ENCODE data around the gene SIRPA.

Gene SIRPA

DNA sequence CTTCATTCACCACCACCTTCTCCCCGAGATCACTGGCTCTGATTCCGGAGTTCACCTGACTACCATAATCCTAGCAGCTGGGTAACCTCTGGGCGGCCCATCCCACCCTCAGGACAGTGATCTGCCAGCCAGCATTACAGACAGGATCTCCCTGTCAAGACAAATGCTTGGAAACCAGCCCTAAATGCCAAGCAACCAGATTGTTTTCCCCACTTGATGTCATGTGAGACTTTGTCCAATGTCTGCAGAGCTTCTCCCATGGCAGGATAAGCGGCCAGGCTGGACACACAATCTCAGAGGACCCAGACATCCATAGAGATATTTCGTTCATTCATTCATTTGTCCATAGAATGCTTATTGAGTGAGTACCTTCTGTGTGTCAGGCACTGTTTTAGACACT is 66.2 kb downstream of the SIRPA start:
- TF ChIP-seq CTCF (IDR thresholded peaks at IDR 0.05; ENCODE audit: low read depth, low read length), result no peak
- DNase-seq (ENCODE audit: low read depth, low spot score), result no peak
- in situ Hi-C loops (cut with HindIII; ENCODE audit: low sequenced_read_pairs), result no loop called here

GRCh38 chr20:1964061-1964460 is 68.9 kb downstream of the SIRPA start:
- no peak for TF ChIP-seq CTCF (IDR thresholded peaks at IDR 0.05; ENCODE audit: low read depth, low read length)
- DNase-seq (ENCODE audit: low read depth, low spot score), result no peak
- in situ Hi-C loops (cut with HindIII; ENCODE audit: low sequenced_read_pairs), result no loop called here
- H3K4me3 ChIP-seq (ENCODE audit: low read depth, low read length), result no peak overlapping the region

More for the DNA sequence above, 66.2 kb downstream of the SIRPA start:
- no peak overlapping the region for H3K4me3 ChIP-seq (ENCODE audit: low read depth, low read length)

GRCh38 chr20:1964659-1965405 is 69.6 kb downstream of the SIRPA start:
- TF ChIP-seq CTCF (IDR thresholded peaks at IDR 0.05; ENCODE audit: low read depth, low read length), result peak; percentile 14
- in situ Hi-C loops (cut with HindIII; ENCODE audit: low sequenced_read_pairs), result no loop called here
- H3K4me3 ChIP-seq (ENCODE audit: low read depth, low read length), result no peak overlapping the region
- DNase-seq (ENCODE audit: low read depth, low spot score), result no peak

- H3K4me3 ChIP-seq (ENCODE audit: low read depth, low read length), result no peak overlapping the region
- TF ChIP-seq CTCF (IDR thresholded peaks at IDR 0.05; ENCODE audit: low read depth, low read length), result peak; percentile 91
- peak; percentile 59 for DNase-seq (ENCODE audit: low read depth, low spot score)
- in situ Hi-C loops (cut with HindIII; ENCODE audit: low sequenced_read_pairs), result no loop called here
Observed at GRCh38 chr20:1965520-1966351, 70.5 kb downstream of the SIRPA start.

DNA sequence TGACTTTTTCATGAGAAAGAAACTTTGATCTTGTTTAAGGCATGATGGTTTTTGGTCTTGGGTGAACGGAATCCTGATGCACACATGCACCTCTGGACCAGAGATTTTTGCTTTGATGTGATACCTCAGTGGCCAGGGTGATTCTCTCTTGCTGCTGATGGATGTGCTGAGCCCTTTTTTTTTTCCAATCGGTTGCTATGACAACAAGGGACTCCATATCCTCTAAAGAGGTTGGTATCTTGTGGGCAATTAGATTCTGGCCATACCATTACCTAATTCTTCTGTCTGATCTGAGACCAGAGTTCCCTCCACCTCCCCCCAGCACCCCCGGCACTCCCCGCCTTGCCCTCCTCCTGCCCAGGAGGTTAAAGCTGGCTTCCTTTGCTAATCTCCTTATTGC is 73.8 kb downstream of the SIRPA start:
- H3K4me3 ChIP-seq (ENCODE audit: low read depth, low read length), result no peak overlapping the region
- no peak for DNase-seq (ENCODE audit: low read depth, low spot score)
- TF ChIP-seq CTCF (IDR thresholded peaks at IDR 0.05; ENCODE audit: low read depth, low read length), result no peak
- in situ Hi-C loops (cut with HindIII; ENCODE audit: low sequenced_read_pairs), result no loop called here

DNA sequence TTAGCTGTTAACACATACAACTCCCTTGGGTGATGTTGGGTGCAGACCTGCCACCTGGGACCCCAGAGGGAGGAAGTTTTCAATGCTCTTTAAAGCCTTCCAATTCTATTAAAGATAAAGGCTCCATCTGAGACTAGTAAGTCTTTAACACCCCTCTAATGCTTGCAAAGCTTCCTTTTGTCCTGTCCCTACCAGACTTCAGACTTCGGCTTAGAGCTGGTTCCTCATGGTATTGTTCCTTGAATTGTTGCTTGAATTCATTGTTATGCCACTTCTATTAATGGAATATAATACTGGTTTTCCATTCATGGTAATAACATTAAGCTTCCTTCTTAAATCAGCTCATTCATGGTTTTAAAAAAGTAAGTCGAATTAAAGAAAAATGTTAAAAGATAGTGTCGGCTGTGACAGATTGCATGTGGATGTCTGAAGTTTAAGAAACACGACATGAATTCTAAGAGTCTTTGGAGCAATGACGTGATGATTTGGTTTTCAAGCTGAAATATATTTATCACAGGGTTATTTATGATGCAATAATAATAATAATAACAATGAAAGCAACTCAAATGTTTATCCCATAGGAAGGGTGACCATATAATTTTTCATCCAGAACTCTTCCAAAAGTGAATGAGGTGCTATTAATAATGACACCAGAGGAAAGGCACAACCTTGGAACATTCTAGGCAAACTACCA is 76.8 kb downstream of the SIRPA start:
- in situ Hi-C loops (cut with HindIII; ENCODE audit: low sequenced_read_pairs), result no loop called here
- TF ChIP-seq CTCF (IDR thresholded peaks at IDR 0.05; ENCODE audit: low read depth, low read length), result no peak
- DNase-seq (ENCODE audit: low read depth, low spot score), result no peak

More for the DNA sequence above, 76.8 kb downstream of the SIRPA start:
- no peak overlapping the region for H3K4me3 ChIP-seq (ENCODE audit: low read depth, low read length)

Data from astrocyte of the spinal cord (primary cell).